SH-SY5Y (cell line): ENCODE measurements around the gene ZNF236.

Experiments
- GATA2 ChIP-seq: IDR thresholded peaks from 2 replicates; pipeline ENCODE4 v1.6.1; 2011; ENCODE audit warnings: mild to moderate bottlenecking, low read depth, low read length
- GATA3 ChIP-seq: IDR thresholded peaks from 2 replicates; pipeline ENCODE4 v1.6.1; 2011; ENCODE audit warnings: low read depth, mild to moderate bottlenecking, low read length, moderate library complexity

DNA sequence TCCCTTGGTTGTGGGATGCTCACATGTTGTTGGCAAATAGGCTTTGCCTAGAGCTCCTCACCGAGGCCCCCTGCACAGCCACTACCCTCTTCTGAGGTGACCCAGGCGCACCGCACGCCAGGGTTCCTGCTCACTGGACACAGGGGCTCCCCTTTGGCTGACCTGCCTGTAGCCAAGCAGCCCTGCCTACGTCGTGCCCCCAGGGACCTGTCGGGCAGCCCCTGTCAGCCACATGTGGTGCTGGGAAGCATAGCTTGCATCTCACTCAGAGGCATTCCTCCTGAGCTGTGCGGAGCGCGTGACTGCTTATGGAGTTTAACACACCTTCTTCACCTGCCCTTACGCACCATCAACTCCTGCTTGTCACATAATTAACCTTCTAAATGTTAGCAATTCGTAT, 116.3 kb downstream of the ZNF236 start:
- TF ChIP-seq GATA3, result no peak
- no peak for TF ChIP-seq GATA2
